Activated CD8-positive, alpha-beta memory T cell treated with anti-CD3 and anti-CD28 coated beads, Interleukin-2, amount 10 ng/mL, durations not matched to agents 7 days and 5 days (primary cell): ENCODE results near the gene DDHD1. TPM values are rescaled to one million over a fixed set of nuclear protein-coding genes. Genes with fewer than 3 reads are reported as not detected.

Experiments
- ATAC-seq: fragments of 150-1000 bp; cut with Tn5 transposase; one replicate; pipeline ENCODE4 v1.10.0; 2021; ENCODE audit warnings: moderate library complexity
- CTCF ChIA-PET: fragments of 350-600 bp; sonication (Branson Sonifier 250); formaldehyde crosslinking; loops from one replicate; lab custom pipeline; 2021; ENCODE audit warnings: antibody characterized with exemption; lab: Charles Lee
- DNase-seq: peaks from one replicate; pipeline ENCODE4 v3.0.0-alpha.2; 2020
- H3K27ac Mint-ChIP-seq: one replicate; pipeline ENCODE4 v1.8.0; 2021; ENCODE audit warnings: mild to moderate bottlenecking, mixed read lengths
- H3K27me3 Mint-ChIP-seq: one replicate; pipeline ENCODE4 v1.8.0; 2021; ENCODE audit warnings: mixed read lengths
- H3K36me3 Mint-ChIP-seq: one replicate; pipeline ENCODE4 v1.8.0; 2021; ENCODE audit warnings: mild to moderate bottlenecking, mixed read lengths
- H3K4me1 Mint-ChIP-seq: one replicate; pipeline ENCODE4 v1.8.0; 2021; ENCODE audit warnings: mixed read lengths
- H3K4me3 Mint-ChIP-seq: one replicate; pipeline ENCODE4 v1.8.0; 2021; ENCODE audit warnings: mild to moderate bottlenecking, moderate library complexity, mixed read lengths
- H3K9me3 Mint-ChIP-seq: one replicate; pipeline ENCODE4 v1.8.0; 2022; ENCODE audit warnings: low read depth, mixed read lengths
- total RNA-seq, 2 experiments: library from RNA; stranded (reverse); gene quantifications; one replicate each; pipeline ENCODE4 v1.2.3, GENCODE V29; 2021

The DDHD1 gene
- total RNA-seq, 2 experiments from 2014 or later: 70.7 to 80.5 TPM

- Mint-ChIP-seq H3K27me3 (no peaks in the 10 kb centered on the region), H3K27ac (no peak overlapping the region), H3K4me1 (peaks cover 3% of the 10 kb centered on the region), H3K9me3 (no peaks in the 10 kb centered on the region), H3K36me3 (no peaks in the 10 kb centered on the region), H3K4me3 (no peak overlapping the region)
- ATAC-seq (no peak), DNase-seq (no peak)
- CTCF ChIA-PET: interaction anchor here (0.6 to 1.4 kb wide), 2 partner anchors 11 to 45 kb away, joined by 3 read pairs; no protein-coding TSS in a partner anchor
These were observed 146.1 kb downstream of the DDHD1 start for GRCh38 chr14:53006931-53007562.

GRCh38 chr14:53004976-53005375 lies 148.1 kb downstream of the DDHD1 start:
- DNase-seq: no peak
- no peaks in the 10 kb centered on the region for H3K9me3 Mint-ChIP-seq
- ATAC-seq: no peak
- H3K4me1 Mint-ChIP-seq: peaks cover 3% of the 10 kb centered on the region
- peaks cover 7% of the 10 kb centered on the region for H3K27me3 Mint-ChIP-seq
- CTCF ChIA-PET: no interaction called here
- no peak overlapping the region for H3K27ac Mint-ChIP-seq
- H3K4me3 Mint-ChIP-seq: no peak overlapping the region
- H3K36me3 Mint-ChIP-seq: no peaks in the 10 kb centered on the region

GRCh38 chr14:53003776-53004175 lies 149.3 kb downstream of the DDHD1 start:
- peaks cover 11% of the 10 kb centered on the region for H3K27me3 Mint-ChIP-seq
- H3K9me3 Mint-ChIP-seq: no peaks in the 10 kb centered on the region
- H3K27ac Mint-ChIP-seq: no peak overlapping the region
- DNase-seq (no peak), ATAC-seq (no peak)
- no peak overlapping the region for H3K4me3 Mint-ChIP-seq
- peaks cover 3% of the 10 kb centered on the region for H3K4me1 Mint-ChIP-seq
- CTCF ChIA-PET: interaction anchor here (1.5 kb wide), 1 partner anchor 8 kb away, joined by 4 read pairs; no protein-coding TSS in a partner anchor
- no peaks in the 10 kb centered on the region for H3K36me3 Mint-ChIP-seq

- DNase-seq: no peak
- Mint-ChIP-seq H3K9me3 (no peaks in the 10 kb centered on the region), H3K27me3 (peaks cover 15% of the 10 kb centered on the region), H3K27ac (no peak overlapping the region), H3K4me3 (no peak overlapping the region), H3K36me3 (no peaks in the 10 kb centered on the region), H3K4me1 (peaks cover 3% of the 10 kb centered on the region)
- CTCF ChIA-PET: interaction anchor here (1.5 kb wide), 1 partner anchor 9 kb away, joined by 4 read pairs; no protein-coding TSS in a partner anchor
- ATAC-seq: no peak
These were observed 150.5 kb downstream of the DDHD1 start for GRCh38 chr14:53002576-53002975.

GRCh38 chr14:53001787-53002378 lies 151.2 kb downstream of the DDHD1 start:
- Mint-ChIP-seq H3K27me3 (peaks cover 15% of the 10 kb centered on the region), H3K4me3 (no peak overlapping the region), H3K4me1 (peaks cover 3% of the 10 kb centered on the region), H3K9me3 (no peaks in the 10 kb centered on the region), H3K36me3 (no peaks in the 10 kb centered on the region), H3K27ac (no peak overlapping the region)
- ATAC-seq (no peak), DNase-seq (no peak)
- CTCF ChIA-PET: interaction anchor here (0.5 to 1.5 kb wide), 2 partner anchors 10 to 21 kb away, joined by 3 to 4 read pairs; no protein-coding TSS in a partner anchor

- ATAC-seq (no peak), DNase-seq (no peak)
- Mint-ChIP-seq H3K27ac (no peak overlapping the region), H3K4me3 (no peak overlapping the region), H3K9me3 (no peaks in the 10 kb centered on the region), H3K36me3 (no peaks in the 10 kb centered on the region), H3K27me3 (peaks cover 15% of the 10 kb centered on the region), H3K4me1 (peaks cover 5% of the 10 kb centered on the region)
- CTCF ChIA-PET: no interaction called here
These were observed 154.6 kb downstream of the DDHD1 start for GRCh38 chr14:52998376-52999015.

GRCh38 chr14:52996493-52996892 lies 156.6 kb downstream of the DDHD1 start:
- no peaks in the 10 kb centered on the region for H3K36me3 Mint-ChIP-seq
- H3K27ac Mint-ChIP-seq: no peak overlapping the region
- peaks cover 16% of the 10 kb centered on the region for H3K27me3 Mint-ChIP-seq
- DNase-seq: no peak
- ATAC-seq: no peak
- no peak overlapping the region for H3K4me3 Mint-ChIP-seq
- peaks cover 2% of the 10 kb centered on the region for H3K4me1 Mint-ChIP-seq
- CTCF ChIA-PET: interaction anchor here (0.8 kb wide), 1 partner anchor 10 kb away, joined by 3 read pairs; no protein-coding TSS in a partner anchor
- no peaks in the 10 kb centered on the region for H3K9me3 Mint-ChIP-seq

GRCh38 chr14:52995998-52996397 lies 157.1 kb downstream of the DDHD1 start:
- H3K27me3 Mint-ChIP-seq: peaks cover 19% of the 10 kb centered on the region
- CTCF ChIA-PET: interaction anchor here (0.8 kb wide), 1 partner anchor 10 kb away, joined by 3 read pairs; no protein-coding TSS in a partner anchor
- H3K36me3 Mint-ChIP-seq: no peaks in the 10 kb centered on the region
- peaks cover 2% of the 10 kb centered on the region for H3K4me1 Mint-ChIP-seq
- ATAC-seq: no peak
- H3K9me3 Mint-ChIP-seq: no peaks in the 10 kb centered on the region
- no peak overlapping the region for H3K4me3 Mint-ChIP-seq
- no peak for DNase-seq
- no peak overlapping the region for H3K27ac Mint-ChIP-seq

- CTCF ChIA-PET: no interaction called here
- H3K36me3 Mint-ChIP-seq: no peaks in the 10 kb centered on the region
- no peak for ATAC-seq
These were observed 160.8 kb downstream of the DDHD1 start for GRCh38 chr14:52992236-52992870.

GRCh38 chr14:52988139-52988538 lies 165.0 kb downstream of the DDHD1 start:
- CTCF ChIA-PET: no interaction called here
- Mint-ChIP-seq H3K36me3 (no peaks in the 10 kb centered on the region), H3K27ac (no peak overlapping the region), H3K4me1 (no peaks in the 10 kb centered on the region), H3K4me3 (no peak overlapping the region), H3K9me3 (no peaks in the 10 kb centered on the region), H3K27me3 (peaks cover 11% of the 10 kb centered on the region)
- ATAC-seq (no peak), DNase-seq (no peak)

More at GRCh38 chr14:52992236-52992870, 160.8 kb downstream of the DDHD1 start:
- Mint-ChIP-seq H3K4me3 (no peak overlapping the region), H3K27ac (no peak overlapping the region), H3K9me3 (no peaks in the 10 kb centered on the region), H3K4me1 (peaks cover 2% of the 10 kb centered on the region), H3K27me3 (peaks cover 11% of the 10 kb centered on the region)
- DNase-seq: no peak

GRCh38 chr14:52987514-52987913 lies 165.6 kb downstream of the DDHD1 start:
- CTCF ChIA-PET: no interaction called here
- no peaks in the 10 kb centered on the region for H3K36me3 Mint-ChIP-seq
- H3K27me3 Mint-ChIP-seq: peaks cover 9% of the 10 kb centered on the region
- no peak overlapping the region for H3K4me3 Mint-ChIP-seq
- DNase-seq: no peak
- ATAC-seq: no peak
- no peaks in the 10 kb centered on the region for H3K4me1 Mint-ChIP-seq
- H3K9me3 Mint-ChIP-seq: no peaks in the 10 kb centered on the region
- no peak overlapping the region for H3K27ac Mint-ChIP-seq

- DNase-seq (no peak), ATAC-seq (no peak)
- Mint-ChIP-seq H3K27me3 (peaks cover 9% of the 10 kb centered on the region), H3K9me3 (no peaks in the 10 kb centered on the region), H3K4me3 (no peak overlapping the region), H3K4me1 (no peaks in the 10 kb centered on the region), H3K27ac (no peak overlapping the region), H3K36me3 (no peaks in the 10 kb centered on the region)
- CTCF ChIA-PET: no interaction called here
These were observed 166.1 kb downstream of the DDHD1 start for GRCh38 chr14:52987042-52987441.
